Left renal pelvis (tissue), 4 donors: Measurements from ENCODE around the gene TMEM163. TPM values are rescaled to one million over a fixed set of nuclear protein-coding genes. Genes with fewer than 3 reads are reported as not detected.
"Not testable (repeated sequence)": the region's sequence is repeated elsewhere in the genome, so short reads cannot be mapped to it uniquely, and the experiment has no call there.

Source experiments
- DNase-seq, 4 donors: peaks; one replicate each; pipeline ENCODE4 v3.0.0-alpha.2; 2013; ENCODE audit warnings: low read depth in 4 of 4, low spot score in 3 of 4
- polyA plus RNA-seq, 4 donors: library from polyadenylated mRNA; unstranded; fragments of 120-200 nt; gene quantifications; one replicate each; pipeline ENCODE4 v1.2.1, GENCODE V29; 2013; ENCODE audit not compliant: insufficient read length in 4 of 4

The TMEM163 gene
- polyA plus RNA-seq, 4 donors, result 1.2 to 2.9 (median 2.0) TPM

DNA sequence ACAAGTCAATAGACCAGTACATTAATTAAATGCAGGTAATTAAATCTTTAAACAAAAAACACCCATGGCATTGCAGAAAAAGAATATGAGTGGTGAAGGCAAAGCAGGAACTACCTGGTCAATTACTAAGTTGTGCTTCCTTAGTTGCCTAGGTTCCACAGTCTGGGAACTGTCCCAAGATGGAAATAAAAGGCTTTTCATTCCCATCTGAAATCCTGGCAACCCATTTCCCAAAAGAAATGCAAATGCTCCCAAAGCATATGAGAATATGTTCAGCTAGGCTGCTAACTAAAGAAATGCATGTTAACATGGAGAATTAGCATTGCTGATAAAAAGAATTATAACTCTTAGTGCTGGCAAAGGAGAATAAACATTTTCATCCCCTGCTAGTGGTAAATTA is 177.8 kb downstream of the TMEM163 start:
- DNase-seq, result no peak

- DNase-seq, result no peak
These were observed 178.8 kb downstream of the TMEM163 start for GRCh38 chr2:134539981-134540380.

- no peak for DNase-seq
These were observed 181.1 kb downstream of the TMEM163 start for GRCh38 chr2:134537702-134538101.

DNA sequence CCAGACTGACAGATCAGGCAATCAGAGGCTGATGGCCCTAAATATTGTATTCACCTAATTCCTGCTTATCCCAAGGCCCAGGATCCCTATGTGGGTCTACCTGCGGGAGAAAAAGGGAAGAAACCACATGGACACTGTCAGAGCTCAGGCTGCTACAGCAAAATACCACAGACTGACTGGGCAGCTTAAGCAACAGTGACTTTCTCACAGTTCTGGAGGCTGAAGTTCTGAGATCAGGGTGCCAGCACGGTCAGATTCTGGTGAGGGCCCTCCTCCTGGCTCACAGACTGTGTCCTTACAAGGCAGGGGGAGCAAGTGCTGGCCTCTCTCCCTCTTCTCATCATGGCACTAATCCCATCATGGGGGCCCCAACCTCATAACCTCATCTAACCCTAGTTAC is 181.7 kb downstream of the TMEM163 start:
- no peak for DNase-seq

- no peak for DNase-seq
These were observed 182.5 kb downstream of the TMEM163 start for GRCh38 chr2:134536296-134536695.

- DNase-seq, result no peak
These were observed 186.3 kb downstream of the TMEM163 start for GRCh38 chr2:134532537-134532936.

DNA sequence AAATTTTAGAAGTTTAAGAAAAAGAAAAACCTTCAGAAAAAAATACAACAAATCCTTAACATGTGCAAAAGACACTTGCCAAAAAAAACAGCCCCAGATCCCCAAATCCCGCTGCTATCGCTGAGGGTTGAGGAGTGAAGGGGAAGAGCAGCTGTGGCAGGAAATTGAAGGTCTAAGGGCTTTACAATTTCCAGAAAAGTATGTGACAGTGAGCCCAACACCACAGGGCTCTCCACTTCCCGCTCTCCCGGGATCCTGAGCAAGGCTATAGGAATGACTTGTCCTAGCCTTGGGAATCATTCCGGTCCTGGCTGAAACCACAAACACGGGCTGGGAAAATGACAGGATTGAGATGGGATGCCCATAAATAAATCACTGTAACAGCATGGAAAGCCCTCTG is 191.4 kb downstream of the TMEM163 start:
- DNase-seq, result no peak

DNA sequence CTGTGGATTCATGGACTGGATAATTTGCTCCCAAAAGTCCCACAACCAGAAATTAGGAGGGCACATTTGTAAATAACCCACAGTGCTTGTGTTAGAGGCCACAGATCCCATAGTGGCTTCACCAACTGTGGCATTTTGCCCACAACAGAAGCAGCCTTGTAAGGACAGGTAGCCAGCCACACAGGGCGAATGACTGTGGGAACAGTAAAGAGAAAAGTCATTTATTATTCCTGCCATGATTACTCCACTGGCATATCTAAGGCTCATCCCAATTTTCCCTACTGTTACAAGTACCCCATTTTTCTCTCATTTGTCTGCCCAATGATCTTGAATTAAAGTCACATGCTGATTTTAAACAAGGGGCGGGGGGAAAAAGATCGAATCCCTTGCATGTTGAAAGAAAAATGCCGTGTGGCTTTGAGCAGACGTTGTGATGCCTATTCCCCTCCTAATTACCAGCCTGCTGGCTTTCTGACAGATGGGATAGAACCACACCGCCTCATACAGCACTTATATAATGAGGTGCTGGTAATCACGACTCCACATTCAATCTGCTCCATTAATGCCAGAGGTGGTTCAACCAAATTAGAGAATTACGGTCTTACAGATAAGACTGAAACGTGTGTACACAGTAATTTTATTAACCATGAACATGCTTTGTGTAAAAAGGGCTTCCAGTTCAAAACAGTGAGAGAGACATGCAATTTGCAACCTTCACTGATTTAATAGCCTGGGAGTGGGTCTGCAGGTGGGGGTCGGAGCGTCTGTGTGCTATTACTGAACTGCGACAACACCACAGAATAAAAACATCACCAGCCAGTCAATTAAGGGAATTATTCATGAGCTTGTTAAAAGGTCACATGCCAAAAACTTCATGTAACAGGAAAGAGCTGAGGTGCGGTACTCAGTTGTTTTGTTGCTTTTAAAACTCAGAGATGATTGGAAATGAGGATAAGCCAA is 196.0 kb downstream of the TMEM163 start:
- no peak for DNase-seq

DNA sequence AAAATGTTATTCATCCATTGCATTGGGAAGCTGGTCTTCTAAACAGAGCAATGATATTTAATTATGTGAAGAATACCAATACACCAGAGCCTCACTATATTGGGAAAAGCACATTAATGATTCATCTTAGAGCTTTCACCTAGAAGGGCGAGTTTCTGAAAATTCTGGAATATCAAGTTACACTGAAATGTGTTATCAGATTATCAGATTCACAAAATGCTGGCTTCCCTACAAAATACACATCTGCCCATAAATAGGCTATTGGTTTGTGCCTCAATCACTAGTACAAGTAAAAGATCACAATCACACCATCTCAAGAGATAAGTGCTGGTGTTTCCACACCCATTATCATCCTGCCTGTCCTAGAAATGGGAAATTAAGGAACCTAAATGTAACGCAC is 200.7 kb downstream of the TMEM163 start:
- no peak for DNase-seq

- no peak for DNase-seq
These were observed 203.7 kb downstream of the TMEM163 start for GRCh38 chr2:134515137-134515536.

DNA sequence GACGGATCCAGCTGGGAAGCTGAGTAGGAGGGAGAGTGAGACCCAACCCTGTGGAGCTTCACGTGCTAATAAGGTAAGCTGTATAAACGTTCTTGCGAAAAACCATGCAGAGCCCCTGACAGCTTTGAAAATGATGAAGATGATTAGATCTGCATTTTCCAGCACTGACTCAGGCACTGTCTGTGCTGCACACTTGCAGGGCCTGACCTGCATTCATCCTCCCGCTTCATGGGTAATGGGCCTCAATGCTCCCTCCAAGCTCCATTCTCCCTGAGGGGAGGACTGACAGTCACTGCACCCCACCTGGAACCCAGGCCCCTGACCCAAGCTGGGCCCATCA is 205.4 kb downstream of the TMEM163 start:
- no peak for DNase-seq

DNA sequence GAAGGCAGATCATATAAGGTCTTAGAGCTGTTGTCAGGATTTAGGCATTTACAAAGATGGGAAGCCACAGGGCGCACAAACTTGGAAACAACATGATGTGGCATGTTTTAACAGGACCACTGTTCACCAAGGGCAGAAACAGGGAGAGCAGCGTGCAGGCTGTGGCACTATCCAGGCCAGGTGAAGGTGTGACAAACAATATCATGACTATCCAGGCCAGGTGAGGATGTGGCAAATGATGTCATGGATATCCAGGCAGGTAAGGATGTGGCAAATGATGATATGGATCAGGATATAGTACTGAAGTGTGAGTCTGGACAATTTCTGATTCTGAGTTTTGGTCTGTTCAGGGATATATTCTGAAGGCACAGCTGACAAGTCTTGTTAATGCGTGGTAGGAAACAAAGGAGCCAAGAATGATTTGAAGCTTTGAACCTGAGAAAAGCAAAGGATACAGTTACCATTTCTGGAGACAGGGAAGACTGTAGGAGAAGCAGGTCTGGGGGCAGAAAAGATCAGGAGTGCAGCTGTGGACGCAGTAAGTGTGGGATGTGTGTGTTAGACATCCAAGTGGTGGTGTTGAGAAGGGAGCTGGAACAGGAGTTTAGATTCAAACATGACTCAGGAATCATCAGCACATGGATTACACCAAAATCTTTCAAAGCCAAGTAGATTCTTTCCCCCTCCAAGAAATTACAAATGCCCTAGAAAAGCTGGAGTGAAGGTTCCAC is 205.9 kb downstream of the TMEM163 start:
- DNase-seq, result no peak

GRCh38 chr2:134508391-134508790 is 210.4 kb downstream of the TMEM163 start:
- no peak for DNase-seq

DNA sequence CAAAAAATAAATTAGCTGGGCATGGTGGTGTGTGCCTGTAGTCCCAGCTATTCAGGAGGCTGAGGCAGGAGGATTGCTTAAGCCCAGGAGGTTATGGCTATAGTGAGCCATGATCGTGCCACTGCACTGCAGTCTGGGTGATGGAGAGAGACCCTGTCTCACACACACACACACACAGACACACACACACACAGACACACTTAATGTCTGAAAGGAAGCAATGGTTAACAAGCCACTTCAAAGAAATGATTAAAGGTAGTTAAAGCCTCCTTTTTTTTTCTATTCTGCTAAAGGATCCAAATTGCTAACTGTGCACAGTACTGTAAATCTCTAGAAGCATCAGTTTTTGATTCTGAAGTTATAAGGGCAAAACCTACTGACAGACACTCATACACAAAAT is 211.1 kb downstream of the TMEM163 start:
- no peak for DNase-seq

GRCh38 chr2:134507159-134507558 is 211.6 kb downstream of the TMEM163 start:
- not testable (repeated sequence) for DNase-seq

- DNase-seq, result no peak
These were observed 213.4 kb downstream of the TMEM163 start for GRCh38 chr2:134505446-134505845.

- no peak for DNase-seq
These were observed 214.0 kb downstream of the TMEM163 start for GRCh38 chr2:134504586-134505336.

- DNase-seq, result no peak
These were observed 216.7 kb downstream of the TMEM163 start for GRCh38 chr2:134502104-134502503.

DNA sequence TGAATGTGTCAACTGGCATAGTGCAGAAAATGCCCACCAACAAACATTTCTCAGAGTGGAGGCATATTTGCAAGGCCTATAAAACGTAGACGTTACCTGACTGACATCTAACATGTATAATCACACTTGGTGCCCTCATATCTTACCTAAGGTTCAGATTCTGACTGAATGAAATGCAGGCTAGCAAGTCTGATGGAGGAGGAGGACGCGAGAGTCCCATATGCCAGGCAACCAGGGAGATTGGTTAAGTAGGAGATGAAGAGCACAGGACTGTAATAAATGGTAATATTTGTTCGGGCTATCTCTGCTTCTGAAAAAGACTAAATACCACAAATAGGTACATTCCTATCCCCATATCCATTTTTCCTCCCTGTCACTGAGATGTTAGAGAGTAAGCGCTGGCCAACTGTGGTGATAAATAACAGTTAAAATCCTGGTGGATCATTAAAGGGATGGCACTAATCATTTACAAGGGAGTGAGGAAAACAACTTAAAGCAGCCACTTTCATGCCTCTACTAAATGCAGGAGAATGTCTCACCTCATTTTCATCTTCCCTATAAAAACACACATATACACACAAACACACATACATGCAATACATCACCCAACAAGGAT is 217.2 kb downstream of the TMEM163 start:
- DNase-seq, result no peak

GRCh38 chr2:134500211-134500935 is 218.4 kb downstream of the TMEM163 start:
- DNase-seq, result no peak
